ENCODE data around the gene NFIA.

Gene NFIA

DNA sequence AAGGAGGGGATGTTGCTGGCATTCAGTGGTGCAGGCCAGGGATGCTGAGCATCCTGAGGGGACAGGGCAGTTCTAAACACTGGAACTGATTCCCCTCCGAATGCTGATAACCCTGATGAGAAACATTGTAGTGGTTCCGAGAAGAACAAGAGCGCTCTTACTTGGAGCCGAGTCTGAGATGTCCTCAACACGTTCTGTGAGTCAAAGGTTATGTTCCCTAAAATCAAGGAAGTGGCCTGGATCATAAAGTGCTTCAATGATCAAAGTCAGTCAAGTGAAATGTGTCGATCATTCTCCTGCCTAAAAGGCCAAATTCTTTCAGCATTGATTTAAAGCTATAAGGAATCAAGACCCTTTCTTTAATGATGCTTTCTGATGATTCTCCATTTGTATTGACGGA lies 234.1 kb downstream of the NFIA start:
- no peak for DNase-seq

- DNase-seq, result peak; percentile 76
Observed at GRCh38 chr1:61318319-61319125, 236.2 kb downstream of the NFIA start.

DNA sequence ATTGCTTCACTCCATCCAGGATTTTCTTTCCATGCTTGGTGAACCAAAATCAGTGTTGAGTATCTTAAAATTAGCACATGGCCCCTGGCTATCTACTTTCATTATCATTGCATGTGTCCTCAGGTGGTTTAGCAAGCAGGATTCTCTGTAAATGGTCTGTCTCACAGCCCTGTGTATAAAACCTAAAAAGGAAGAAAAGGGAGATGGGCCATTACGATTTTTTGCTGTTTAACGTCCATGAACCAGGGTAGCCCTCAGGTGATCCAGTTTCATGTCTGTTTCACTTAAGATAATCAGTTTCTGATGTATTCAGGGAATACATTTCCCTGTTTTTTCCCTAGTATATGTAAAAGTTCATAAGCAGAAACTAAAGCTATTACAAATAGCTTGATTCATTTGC lies 238.2 kb downstream of the NFIA start:
- DNase-seq, result no peak

DNA sequence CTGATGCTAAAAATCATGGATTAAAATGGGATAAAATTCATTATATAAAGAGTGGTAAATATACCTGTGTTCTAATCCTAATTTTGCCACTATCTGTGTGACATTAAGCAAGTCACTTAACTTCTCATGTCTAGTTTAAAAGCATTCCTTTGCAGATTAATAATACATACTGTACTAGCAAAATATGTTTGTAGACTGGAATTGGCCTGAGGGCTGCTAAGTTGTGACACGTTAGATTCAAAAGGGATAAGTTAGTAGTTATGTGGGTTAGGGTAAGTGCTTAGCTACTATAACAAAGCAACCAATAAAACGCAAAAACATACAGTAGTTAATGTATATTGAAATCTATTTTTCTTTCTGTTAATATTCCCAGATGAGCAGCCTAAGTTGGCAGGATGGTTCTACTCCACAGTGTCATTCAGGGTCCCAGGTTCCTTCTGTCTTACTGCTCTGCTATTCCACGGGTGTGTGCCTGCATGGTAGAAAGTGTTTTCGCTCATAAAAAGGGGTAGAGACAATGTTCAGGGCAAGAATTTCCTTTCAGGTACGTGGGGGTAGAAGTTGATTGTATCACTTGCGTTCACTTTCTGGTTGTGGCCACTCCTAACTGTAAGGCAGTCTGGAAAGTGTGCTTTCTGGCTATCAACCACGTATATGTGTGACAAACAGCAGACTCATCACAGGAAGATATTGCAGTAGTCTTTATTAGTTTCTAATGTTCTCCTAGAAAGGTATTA lies 239.8 kb downstream of the NFIA start:
- DNase-seq, result no peak

DNA sequence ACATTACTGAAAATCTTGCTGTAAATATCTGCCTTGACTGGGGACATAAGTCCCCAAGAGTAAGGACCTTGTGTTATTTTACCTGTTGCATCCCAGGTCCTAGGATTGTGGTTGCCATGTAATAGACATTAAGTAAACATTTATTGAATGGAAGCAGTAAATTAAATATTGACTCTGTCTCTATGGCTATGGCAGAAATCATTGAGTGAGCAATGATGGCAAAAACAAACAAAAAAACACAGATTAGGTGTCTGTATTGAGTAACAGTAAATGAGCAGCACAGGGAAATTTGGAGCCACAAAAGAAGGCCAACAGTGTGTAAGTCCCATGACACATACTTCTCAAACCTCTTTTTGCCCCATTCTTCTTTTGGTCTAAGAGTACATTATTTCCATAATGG lies 240.4 kb downstream of the NFIA start:
- DNase-seq, result no peak

- no peak for DNase-seq
Observed at GRCh38 chr1:61323681-61324328, 241.4 kb downstream of the NFIA start.

DNA sequence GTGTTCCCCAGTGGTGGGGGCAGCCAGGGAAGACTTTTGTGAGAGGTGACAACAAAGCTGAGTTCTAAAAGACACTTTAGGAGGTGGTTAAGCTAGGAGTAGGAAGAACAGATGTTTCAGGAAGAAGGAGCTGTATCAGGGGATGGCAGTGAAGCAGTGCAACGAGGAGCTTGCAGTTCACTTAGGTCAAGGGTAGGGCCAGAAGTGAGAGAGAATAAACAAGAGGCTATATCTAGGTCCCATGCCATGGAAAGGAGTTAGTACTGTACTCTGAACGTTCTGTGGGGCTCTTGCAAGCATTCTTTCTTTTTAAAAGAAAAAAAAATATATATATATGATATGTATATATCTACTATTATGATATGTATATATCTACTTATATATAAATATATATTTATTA lies 244.4 kb downstream of the NFIA start:
- no peak for DNase-seq

DNA sequence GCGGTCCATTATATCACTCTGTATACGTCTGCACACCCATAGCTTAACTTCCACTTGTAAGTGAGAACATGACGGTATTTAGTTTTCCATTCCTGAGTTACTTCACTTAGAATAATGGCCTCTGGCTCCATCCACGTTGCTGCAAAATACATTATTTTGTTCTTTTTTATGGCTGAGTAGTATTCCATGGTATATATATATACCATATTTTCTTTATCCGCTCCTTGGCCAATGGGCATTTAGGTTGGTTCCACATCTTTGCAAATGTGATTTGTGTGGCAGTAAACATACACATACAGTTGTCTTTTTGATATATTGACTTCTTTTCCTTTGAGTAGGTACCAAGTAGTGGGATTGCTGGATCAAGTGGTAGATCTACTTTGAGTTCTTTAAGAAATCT lies 245.1 kb downstream of the NFIA start:
- no peak for DNase-seq

DNA sequence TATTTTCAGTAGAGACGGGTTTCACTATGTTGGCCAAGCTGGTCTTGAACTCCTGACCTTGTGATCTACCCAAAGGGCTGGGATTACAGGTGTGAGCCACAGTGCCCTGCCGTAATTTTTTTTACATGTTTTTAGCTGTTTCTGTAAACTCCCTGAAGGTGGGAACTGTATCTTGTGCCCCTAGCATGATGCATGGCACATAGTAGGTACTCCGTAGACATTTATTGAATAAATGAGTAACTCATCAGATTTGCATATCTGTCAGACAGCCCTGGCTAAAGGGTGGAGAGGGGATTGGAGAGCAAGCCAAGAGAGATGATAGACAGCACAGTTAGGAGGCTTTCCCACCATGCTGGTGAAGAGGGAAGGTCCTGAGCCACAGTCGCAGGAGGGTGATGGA lies 247.2 kb downstream of the NFIA start:
- no peak for DNase-seq

- no peak for DNase-seq
Observed at GRCh38 chr1:61330018-61330417, 247.7 kb downstream of the NFIA start.

GRCh38 chr1:61330571-61330970 lies 248.2 kb downstream of the NFIA start:
- no peak for DNase-seq

GRCh38 chr1:61332196-61332753 lies 249.9 kb downstream of the NFIA start:
- no peak for DNase-seq

GRCh38 chr1:61332796-61333195 lies 250.4 kb downstream of the NFIA start:
- no peak for DNase-seq

DNA sequence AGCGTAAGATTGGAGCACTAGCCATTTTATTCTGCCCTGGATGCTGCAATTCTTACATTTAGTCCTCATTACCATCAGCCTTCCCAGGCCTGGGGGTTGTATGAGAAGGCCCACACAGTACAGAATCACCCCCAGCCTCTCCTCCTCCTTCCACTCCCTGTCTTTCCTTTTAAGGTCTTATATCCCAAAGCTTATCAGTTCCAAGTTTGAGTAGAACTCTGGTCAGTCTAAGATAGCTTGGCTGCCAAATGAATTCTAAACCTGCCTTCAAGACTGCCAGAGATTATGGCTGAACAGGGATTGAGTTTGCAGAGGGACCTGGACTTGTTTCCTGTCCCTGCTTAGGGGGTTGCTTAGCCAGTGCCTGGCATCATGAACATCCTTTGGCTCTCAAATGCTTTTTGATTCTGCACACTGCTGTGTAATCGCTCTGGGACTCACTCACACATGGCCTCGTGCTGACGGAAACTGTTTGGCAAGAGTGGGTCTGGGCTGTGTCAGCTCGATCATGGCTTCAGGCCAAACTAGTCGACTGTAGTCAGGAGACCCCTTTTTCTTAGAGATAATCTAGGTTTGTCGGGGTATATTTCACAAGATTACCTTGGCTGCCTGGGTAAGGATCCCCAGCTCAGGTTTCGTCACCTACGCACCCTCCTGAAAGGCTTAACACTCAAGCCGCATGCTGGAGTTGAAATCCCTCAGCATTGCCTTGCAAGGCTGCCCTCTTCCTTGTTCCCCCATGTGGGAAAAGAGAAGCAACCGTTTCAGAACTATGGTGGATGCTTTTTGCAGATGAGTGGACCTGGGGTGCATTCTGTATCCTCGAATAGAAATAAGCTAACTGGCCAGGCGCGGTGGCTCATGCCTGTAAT lies 252.6 kb downstream of the NFIA start:
- DNase-seq, result no peak

GRCh38 chr1:61337037-61337436 lies 254.7 kb downstream of the NFIA start:
- no peak for DNase-seq

GRCh38 chr1:61337441-61337951 lies 255.1 kb downstream of the NFIA start:
- DNase-seq, result no peak

DNA sequence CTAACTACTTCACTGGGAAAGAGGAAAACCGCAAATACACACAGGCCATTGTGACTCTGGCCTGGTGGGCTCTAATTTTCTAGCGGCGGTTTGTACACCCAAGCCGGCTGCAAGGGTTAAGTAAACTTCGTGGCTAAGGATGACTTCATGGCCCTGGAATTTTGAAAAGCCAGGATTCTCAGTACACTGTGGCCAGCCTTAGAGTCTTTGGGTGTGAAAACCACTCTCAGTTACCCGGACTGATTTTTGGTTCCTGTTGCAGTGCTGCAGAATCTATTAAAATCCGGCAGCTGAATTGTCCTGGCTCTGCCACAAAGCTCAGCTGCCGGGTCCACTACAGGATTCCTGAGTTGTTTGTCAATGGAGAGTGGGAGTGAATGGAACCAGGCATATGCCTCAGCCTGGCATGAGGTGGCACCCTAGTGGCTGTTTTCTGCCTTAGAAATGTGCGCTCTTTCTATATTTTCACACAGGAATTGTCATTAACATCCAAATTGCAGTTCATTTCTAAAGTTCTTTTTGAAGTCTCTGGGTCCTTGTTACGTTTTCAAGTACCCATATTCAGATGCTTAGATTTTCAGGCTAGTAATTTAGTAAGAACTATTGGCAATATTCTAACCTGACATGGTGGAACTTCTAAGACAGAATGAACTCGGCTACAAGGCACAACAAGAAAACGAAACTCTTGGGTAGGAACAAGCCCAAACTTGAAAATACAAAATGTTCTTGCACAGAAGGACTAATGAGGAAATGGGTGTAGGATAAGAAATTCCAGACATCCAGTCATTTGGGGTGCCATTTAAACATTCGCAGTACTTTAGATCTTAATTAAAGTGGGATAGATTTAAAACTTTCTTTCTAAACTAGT lies 255.9 kb downstream of the NFIA start:
- peak; percentile 81 for DNase-seq

GRCh38 chr1:61338899-61339298 lies 256.5 kb downstream of the NFIA start:
- DNase-seq, result no peak

DNA sequence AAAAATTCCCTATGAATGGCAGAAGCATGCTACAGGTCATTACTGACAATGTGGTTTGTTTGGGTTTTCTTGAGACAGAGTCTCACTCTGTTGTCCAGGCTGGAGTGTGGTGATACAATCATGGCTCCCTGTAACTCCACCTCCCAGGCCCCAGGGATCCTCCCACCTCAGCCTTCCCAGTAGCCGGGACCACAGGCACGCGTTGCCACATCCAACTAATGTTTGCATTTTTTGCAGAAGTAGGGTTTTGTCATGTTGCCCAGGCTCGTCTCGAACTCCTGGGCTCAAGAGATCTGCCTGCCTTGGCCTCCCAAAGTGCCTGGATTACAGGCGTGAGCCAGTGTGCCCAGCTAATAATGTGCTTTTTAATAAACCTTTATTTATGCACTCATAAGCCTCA lies 259.1 kb downstream of the NFIA start:
- DNase-seq, result no peak

DNA sequence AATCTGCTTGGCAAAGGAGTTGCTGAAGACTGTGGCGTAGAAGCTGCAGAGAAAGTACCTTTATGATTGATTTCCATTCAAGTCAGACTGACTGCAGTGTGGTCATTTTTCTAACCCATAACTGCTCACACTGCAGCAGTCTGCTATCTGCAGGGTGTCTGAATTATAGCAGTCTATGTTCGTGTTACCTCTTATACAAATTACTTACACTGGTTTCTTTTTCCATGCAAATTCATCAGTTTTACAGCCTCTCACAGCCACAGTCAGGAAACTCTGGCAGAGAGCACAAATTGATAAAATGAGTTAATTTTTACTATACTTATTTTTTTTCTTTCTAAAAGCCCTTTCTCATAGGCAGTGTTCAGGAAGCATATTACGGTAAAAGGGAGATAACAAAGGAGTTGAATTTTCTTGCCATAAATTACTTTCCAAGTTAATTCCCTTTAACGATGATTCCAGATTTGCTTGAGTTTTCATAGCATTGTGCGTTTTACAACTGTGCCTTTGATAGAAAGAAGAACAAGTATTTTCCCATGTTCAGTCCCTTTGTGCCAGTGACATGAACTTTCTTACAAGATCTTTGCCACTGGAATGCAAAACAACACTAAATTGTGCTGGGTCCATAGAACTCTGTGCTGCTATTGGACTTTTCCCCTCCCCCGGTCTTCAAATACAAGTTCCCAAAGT lies 261.5 kb downstream of the NFIA start:
- DNase-seq, result no peak

GRCh38 chr1:61344696-61345095 lies 262.3 kb downstream of the NFIA start:
- no peak for DNase-seq

Data from right forelimb (tissue), 1 donor.